HCT116 (cell line): ENCODE results near the gene GNG7. TPM values are rescaled to one million over a fixed set of nuclear protein-coding genes. Genes with fewer than 3 reads are reported as not detected.

Experiments
- ATAC-seq: fragments of 200-7000 bp; cut with Tn5 transposase; 2 replicates; pipeline ENCODE4 v1.9.1; 2020; ENCODE audit warnings: mild to moderate bottlenecking, moderate library complexity
- BruUV-seq: library from RNA; stranded (reverse); fragments of 400-500 nt; replicated peaks from 2 replicates; lab custom pipeline; 2021; lab: Mats Ljungman, UMichigan
- CTCF ChIA-PET: fragments of 300-600 bp; sonication (Branson Sonifier 250); formaldehyde crosslinking; loops from one replicate; lab custom pipeline; 2021; ENCODE audit warnings: antibody characterized with exemption; lab: Charles Lee
- POLR2A ChIA-PET: fragments of 300-600, 350-600 bp; sonication (Branson Sonifier 250); formaldehyde crosslinking; loops from one replicate; lab custom pipeline; 2021; ENCODE audit warnings: antibody characterized with exemption; lab: Charles Lee
- RAD21 ChIA-PET, 2 experiments: fragments of 300-600 bp; sonication (Branson Sonifier 250); formaldehyde crosslinking; loops; one replicate each; lab custom pipeline; 2023; ENCODE audit warnings: low total read pairs in 2 of 2; ENCODE audit not compliant: uncharacterized antibody in 2 of 2, unreplicated experiment in 2 of 2, low non-redundant PET in 1 of 2; lab: Charles Lee
- DNase-seq: peaks from one replicate; pipeline ENCODE4 v3.0.0-alpha.2; 2010; ENCODE audit warnings: low read depth, low spot score
- H2AFZ ChIP-seq: fragments of 200-600 bp; shearing (Covaris generic), sonication (generic); 2 replicates; pipeline ENCODE4 v1.6.1; 2017; ENCODE audit warnings: low read depth, mixed run types, mixed read lengths, antibody characterized with exemption, low read length; ENCODE audit not compliant: poor library complexity, severe bottlenecking
- H3K27ac ChIP-seq: 2 replicates; pipeline ENCODE4 v1.5.1; 2012; ENCODE audit warnings: low read depth, low read length
- H3K27me3 ChIP-seq: fragments of 200-600 bp; sonication (generic); 2 replicates; pipeline ENCODE4 v1.6.1; 2016; ENCODE audit warnings: mixed run types, low read length, mixed read lengths; ENCODE audit not compliant: insufficient read depth
- H3K36me3 ChIP-seq, 2 experiments: fragments of 200-500 bp in 1 of 2; fragments of 200-600 bp in 1 of 2; sonication (Bioruptor generic) in 1 of 2; sonication (generic) in 1 of 2; 2 replicates each; pipeline versions ENCODE4 v1.5.1 to v1.6.1; 2014 to 2016; ENCODE audit warnings: low read length in 2 of 2, inconsistent platforms in 1 of 2, mixed read lengths in 1 of 2, mixed run types in 1 of 2; ENCODE audit not compliant: insufficient read depth in 2 of 2, control insufficient read depth in 1 of 2
- H3K4me1 ChIP-seq, 2 experiments: fragments of 200-600 bp in 1 of 2; sonication (generic) in 1 of 2; 2 replicates each; pipeline versions ENCODE4 v1.5.1 to v1.6.1; 2012 to 2017; ENCODE audit warnings: low read length in 2 of 2, inconsistent platforms in 1 of 2, mild to moderate bottlenecking in 1 of 2, mixed read lengths in 1 of 2, mixed run types in 1 of 2, moderate library complexity in 1 of 2; ENCODE audit not compliant: insufficient read depth in 2 of 2, control insufficient read depth in 1 of 2
- H3K4me2 ChIP-seq: fragments of 200-600 bp; sonication (generic); 2 replicates; pipeline ENCODE4 v1.6.1; 2017; ENCODE audit warnings: mixed run types, low read length, mixed read lengths
- H3K4me3 ChIP-seq, 2 experiments: fragments of 200-600 bp in 1 of 2; sonication (generic) in 1 of 2; replicated peaks in 1 of 2; 2 replicates each; pipeline ENCODE4 v1.5.1; 2011 to 2016; ENCODE audit warnings: low read length in 2 of 2, control low read depth in 1 of 2, low read depth in 1 of 2, mild to moderate bottlenecking in 1 of 2, mixed read lengths in 1 of 2, mixed run types in 1 of 2
- H3K79me2 ChIP-seq: fragments of 200-600 bp; sonication (generic); 2 replicates; pipeline ENCODE4 v1.6.1; 2017; ENCODE audit warnings: mild to moderate bottlenecking, mixed run types, low read length, moderate library complexity, mixed read lengths; ENCODE audit not compliant: insufficient read depth
- H3K9ac ChIP-seq: fragments of 200-600 bp; sonication (generic); 2 replicates; pipeline ENCODE4 v1.6.1; 2016; ENCODE audit warnings: low read length, mixed read lengths
- H3K9me2 ChIP-seq: fragments of 200-600 bp; sonication (generic), shearing (Covaris generic); 2 replicates; pipeline ENCODE4 v1.6.1; 2017; ENCODE audit warnings: mixed run types, mild to moderate bottlenecking, moderate library complexity; ENCODE audit not compliant: insufficient read depth
- H3K9me3 ChIP-seq, 2 experiments: fragments of 200-500 bp in 1 of 2; fragments of 200-600 bp in 1 of 2; sonication (Bioruptor generic) in 1 of 2; sonication (generic) in 1 of 2; 2 replicates each; pipeline ENCODE4 v1.6.1; 2014 to 2017; ENCODE audit warnings: low read length in 2 of 2, mixed read lengths in 2 of 2, inconsistent platforms in 1 of 2, low read depth in 1 of 2, mild to moderate bottlenecking in 1 of 2, mixed run types in 1 of 2, moderate library complexity in 1 of 2; ENCODE audit not compliant: control insufficient read depth in 1 of 2, insufficient read depth in 1 of 2
- H4K20me1 ChIP-seq: fragments of 200-600 bp; sonication (generic), shearing (Covaris generic); 2 replicates; pipeline ENCODE4 v1.6.1; 2017; ENCODE audit warnings: mixed run types, mild to moderate bottlenecking, moderate library complexity; ENCODE audit not compliant: insufficient read depth
- CBX3 ChIP-seq: IDR thresholded peaks from 2 replicates; pipeline ENCODE4 v1.6.1; 2012; ENCODE audit warnings: low read depth
- CEBPB ChIP-seq: IDR thresholded peaks from 2 replicates; pipeline ENCODE4 v1.6.1; 2012; ENCODE audit warnings: low read depth
- EGR1 ChIP-seq: IDR thresholded peaks from 2 replicates; pipeline ENCODE4 v1.6.1; 2012; ENCODE audit warnings: low read depth
- ELF1 ChIP-seq: IDR thresholded peaks from 2 replicates; pipeline ENCODE4 v1.6.1; 2012; ENCODE audit warnings: low read depth, borderline replicate concordance
- EZH2 ChIP-seq: fragments of 200-600 bp; sonication (generic); IDR thresholded peaks from 2 replicates; pipeline ENCODE4 v1.6.1; 2017; ENCODE audit warnings: antibody characterized with exemption, mixed run types
- FOSL1 ChIP-seq: IDR thresholded peaks from 2 replicates; pipeline ENCODE4 v1.6.1; 2012; ENCODE audit warnings: low read depth
- POLR2A ChIP-seq: IDR thresholded peaks from 2 replicates; pipeline ENCODE4 v1.7.0; 2011; ENCODE audit warnings: borderline replicate concordance; ENCODE audit not compliant: insufficient read depth, insufficient read length; ENCODE audit errors: extremely low read depth
- POLR2AphosphoS5 ChIP-seq: IDR thresholded peaks from 2 replicates; pipeline ENCODE4 v1.6.1; 2011; ENCODE audit warnings: mild to moderate bottlenecking, low read depth, low read length, moderate library complexity
- SIN3A ChIP-seq: IDR thresholded peaks from 2 replicates; pipeline ENCODE4 v1.6.1; 2012; ENCODE audit warnings: low read depth
- SP1 ChIP-seq: IDR thresholded peaks from 2 replicates; pipeline ENCODE4 v1.6.1; 2012; ENCODE audit warnings: low read depth
- SRF ChIP-seq: IDR thresholded peaks from 2 replicates; pipeline ENCODE4 v1.6.1; 2012; ENCODE audit warnings: low read depth
- YY1 ChIP-seq: IDR thresholded peaks from 2 replicates; pipeline ENCODE4 v1.6.1; 2011; ENCODE audit warnings: low read length, low read depth, moderate library complexity, mild to moderate bottlenecking; ENCODE audit not compliant: insufficient replicate concordance; ENCODE audit errors: extremely low read depth
- intact Hi-C: fragments of 100-400 bp; cut with micrococcal nuclease; formaldehyde crosslinking; loops from 2 replicates; pipeline ENCODE4 v1.10.0; 2022
- total RNA-seq: library from RNA; stranded (reverse); gene quantifications from one replicate; pipeline ENCODE4 v1.2.1, GENCODE V29; 2021; ENCODE audit not compliant: unreplicated experiment
- TF ChIP-seq, protein P1 (sequence below): IDR thresholded peaks from 2 replicates; pipeline ENCODE4 v1.6.1; 2012; ENCODE audit warnings: low read depth
- TF ChIP-seq, protein P2 (sequence below), 3 experiments: fragments of 200-600 bp in 1 of 3; sonication (generic) in 1 of 3; IDR thresholded peaks in 2 of 3; conservative IDR thresholded peaks in 1 of 3; 2 replicates each; pipeline ENCODE4 v1.5.1; 2012 to 2017; ENCODE audit warnings: low read depth in 2 of 3, low read length in 2 of 3, antibody characterized with exemption in 1 of 3, borderline replicate concordance in 1 of 3, control low read depth in 1 of 3, mild to moderate bottlenecking in 1 of 3, mixed read lengths in 1 of 3, mixed run types in 1 of 3, moderate library complexity in 1 of 3; ENCODE audit not compliant: insufficient read depth in 1 of 3

GNG7 gene
- total RNA-seq, 1 experiment from 2014 or later: 11.3 TPM

DNA sequence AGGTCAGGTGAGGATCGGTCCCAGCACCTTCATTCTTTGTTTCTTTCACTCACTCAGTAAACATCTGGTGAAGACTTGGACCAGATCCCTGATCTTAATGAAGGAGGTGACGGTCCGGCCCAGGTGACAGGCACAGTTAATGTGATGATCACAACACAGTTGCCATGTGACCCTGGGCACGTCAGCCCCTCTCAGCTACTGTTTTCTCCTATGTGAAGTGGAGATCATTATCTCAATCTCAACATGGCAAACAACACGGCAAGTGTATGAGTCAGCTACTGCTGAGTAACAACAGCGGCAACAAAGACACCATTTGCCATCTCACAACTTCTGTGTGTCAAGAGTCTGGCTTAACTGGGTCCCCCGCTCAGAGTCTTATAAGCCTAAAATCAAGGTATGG, 74.6 kb downstream of the GNG7 start:
- no peak for TF ChIP-seq EGR1
- TF ChIP-seq ELF1: no peak
- TF ChIP-seq SP1: no peak
- no peak for TF ChIP-seq SIN3A
- no peak for TF ChIP-seq POLR2A
- peak; percentile 51 for TF ChIP-seq CBX3
- Histone ChIP-seq H3K36me3 (no peaks in the 10 kb centered on the region), H3K27me3 (no peaks in the 10 kb centered on the region), H3K9ac (no peak overlapping the region; the same call in 1 of the 2 replicates), H3K79me2 (no peaks in the 10 kb centered on the region), H3K27ac (peak overlapping the region; percentile 25), H3K9me3 (peaks cover 0 to 34% of the 10 kb centered on the region in 2 experiments; a peak in 1 of 4 replicates), H3K4me3 (no peak overlapping the region), H3K9me2 (no peaks in the 10 kb centered on the region), H3K4me2 (peak overlapping the region; percentile 68), H3K4me1 (peaks cover 28 to 39% of the 10 kb centered on the region in 2 experiments), H2AFZ (no peak overlapping the region), H4K20me1 (no peaks in the 10 kb centered on the region)
- BruUV-seq: no TSS peak
- ATAC-seq (no peak), DNase-seq (no peak)
- POLR2A ChIA-PET: interaction anchor here (1.0 to 4.2 kb wide), 3 partner anchors 9 to 152 kb away, joined by 4 to 29 read pairs (median 5); partner anchors contain the start of gene GADD45B
- RAD21 ChIA-PET: no interaction called here
- CTCF ChIA-PET: interaction anchor here (0.9 to 1.3 kb wide), 6 partner anchors 8 to 21 kb away, joined by 3 to 8 read pairs (median 5); no protein-coding TSS in a partner anchor
- intact Hi-C loops: no loop called here

DNA sequence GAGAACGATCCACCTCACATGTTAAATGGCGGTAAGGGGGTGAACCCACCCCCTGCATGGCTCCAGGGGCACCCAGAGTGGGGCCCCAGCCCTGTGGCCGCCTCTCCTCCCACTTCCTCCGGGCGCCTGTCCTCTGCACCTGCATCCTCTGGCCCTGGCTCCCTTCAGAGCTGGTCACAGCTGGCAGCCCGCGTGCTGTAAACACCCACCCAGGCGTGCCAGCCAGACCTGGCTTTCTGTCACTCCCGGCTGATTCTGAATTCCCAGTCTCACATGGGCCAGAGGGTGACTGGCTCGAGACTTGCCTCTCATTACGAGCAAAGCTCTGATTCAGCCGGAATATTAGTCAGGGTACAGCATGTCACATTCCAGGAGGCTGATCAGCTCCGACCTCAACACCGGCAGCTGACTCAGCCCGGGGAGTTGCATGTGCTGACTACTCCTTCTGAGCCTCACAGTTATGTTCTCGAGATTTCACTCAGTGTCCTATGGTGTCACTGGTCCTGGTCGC, 75.1 kb downstream of the GNG7 start:
- ChIA-PET CTCF (interaction anchor here (0.9 to 1.3 kb wide), 6 partner anchors 9 to 21 kb away, joined by 3 to 8 read pairs (median 5); no protein-coding TSS in a partner anchor), RAD21 (interaction anchor here in 1 of 2 experiments (0.6 kb wide), 1 partner anchor 136 kb away, joined by 3 read pairs; no protein-coding TSS in a partner anchor), POLR2A (interaction anchor here (0.7 to 4.2 kb wide), 3 partner anchors 9 to 151 kb away, joined by 3 to 29 read pairs (median 4); partner anchors contain the start of gene GADD45B)
- peak overlapping the region; percentile 49 for H3K9ac ChIP-seq
- BruUV-seq: no TSS peak
- no peak overlapping the region for H3K4me3 ChIP-seq
- H3K4me1 ChIP-seq: peaks cover 28 to 39% of the 10 kb centered on the region in 2 experiments
- no peaks in the 10 kb centered on the region for H4K20me1 ChIP-seq
- H3K27me3 ChIP-seq: no peaks in the 10 kb centered on the region
- peaks cover 0 to 34% of the 10 kb centered on the region in 2 experiments; a peak in 1 of 4 replicates for H3K9me3 ChIP-seq
- H3K27ac ChIP-seq: peak overlapping the region; percentile 25
- peak overlapping the region; percentile 68 for H3K4me2 ChIP-seq
- intact Hi-C loops: no loop called here
- no peaks in the 10 kb centered on the region for H3K36me3 ChIP-seq
- no peak overlapping the region for H2AFZ ChIP-seq
- DNase-seq (peak; percentile 92), ATAC-seq (peak; percentile 88)
- no peaks in the 10 kb centered on the region for H3K9me2 ChIP-seq
- H3K79me2 ChIP-seq: no peaks in the 10 kb centered on the region
- TF ChIP-seq EZH2 (no peak), YY1 (no peak), SRF (no peak), FOSL1 (peak; percentile 88), CEBPB (no peak), POLR2A (no peak), POLR2AphosphoS5 (peak; percentile 35; the same call in 1 of the 2 replicates)
- TF ChIP-seq, protein P1, sequence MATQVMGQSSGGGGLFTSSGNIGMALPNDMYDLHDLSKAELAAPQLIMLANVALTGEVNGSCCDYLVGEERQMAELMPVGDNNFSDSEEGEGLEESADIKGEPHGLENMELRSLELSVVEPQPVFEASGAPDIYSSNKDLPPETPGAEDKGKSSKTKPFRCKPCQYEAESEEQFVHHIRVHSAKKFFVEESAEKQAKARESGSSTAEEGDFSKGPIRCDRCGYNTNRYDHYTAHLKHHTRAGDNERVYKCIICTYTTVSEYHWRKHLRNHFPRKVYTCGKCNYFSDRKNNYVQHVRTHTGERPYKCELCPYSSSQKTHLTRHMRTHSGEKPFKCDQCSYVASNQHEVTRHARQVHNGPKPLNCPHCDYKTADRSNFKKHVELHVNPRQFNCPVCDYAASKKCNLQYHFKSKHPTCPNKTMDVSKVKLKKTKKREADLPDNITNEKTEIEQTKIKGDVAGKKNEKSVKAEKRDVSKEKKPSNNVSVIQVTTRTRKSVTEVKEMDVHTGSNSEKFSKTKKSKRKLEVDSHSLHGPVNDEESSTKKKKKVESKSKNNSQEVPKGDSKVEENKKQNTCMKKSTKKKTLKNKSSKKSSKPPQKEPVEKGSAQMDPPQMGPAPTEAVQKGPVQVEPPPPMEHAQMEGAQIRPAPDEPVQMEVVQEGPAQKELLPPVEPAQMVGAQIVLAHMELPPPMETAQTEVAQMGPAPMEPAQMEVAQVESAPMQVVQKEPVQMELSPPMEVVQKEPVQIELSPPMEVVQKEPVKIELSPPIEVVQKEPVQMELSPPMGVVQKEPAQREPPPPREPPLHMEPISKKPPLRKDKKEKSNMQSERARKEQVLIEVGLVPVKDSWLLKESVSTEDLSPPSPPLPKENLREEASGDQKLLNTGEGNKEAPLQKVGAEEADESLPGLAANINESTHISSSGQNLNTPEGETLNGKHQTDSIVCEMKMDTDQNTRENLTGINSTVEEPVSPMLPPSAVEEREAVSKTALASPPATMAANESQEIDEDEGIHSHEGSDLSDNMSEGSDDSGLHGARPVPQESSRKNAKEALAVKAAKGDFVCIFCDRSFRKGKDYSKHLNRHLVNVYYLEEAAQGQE: no peak
- TF ChIP-seq, protein P2, sequence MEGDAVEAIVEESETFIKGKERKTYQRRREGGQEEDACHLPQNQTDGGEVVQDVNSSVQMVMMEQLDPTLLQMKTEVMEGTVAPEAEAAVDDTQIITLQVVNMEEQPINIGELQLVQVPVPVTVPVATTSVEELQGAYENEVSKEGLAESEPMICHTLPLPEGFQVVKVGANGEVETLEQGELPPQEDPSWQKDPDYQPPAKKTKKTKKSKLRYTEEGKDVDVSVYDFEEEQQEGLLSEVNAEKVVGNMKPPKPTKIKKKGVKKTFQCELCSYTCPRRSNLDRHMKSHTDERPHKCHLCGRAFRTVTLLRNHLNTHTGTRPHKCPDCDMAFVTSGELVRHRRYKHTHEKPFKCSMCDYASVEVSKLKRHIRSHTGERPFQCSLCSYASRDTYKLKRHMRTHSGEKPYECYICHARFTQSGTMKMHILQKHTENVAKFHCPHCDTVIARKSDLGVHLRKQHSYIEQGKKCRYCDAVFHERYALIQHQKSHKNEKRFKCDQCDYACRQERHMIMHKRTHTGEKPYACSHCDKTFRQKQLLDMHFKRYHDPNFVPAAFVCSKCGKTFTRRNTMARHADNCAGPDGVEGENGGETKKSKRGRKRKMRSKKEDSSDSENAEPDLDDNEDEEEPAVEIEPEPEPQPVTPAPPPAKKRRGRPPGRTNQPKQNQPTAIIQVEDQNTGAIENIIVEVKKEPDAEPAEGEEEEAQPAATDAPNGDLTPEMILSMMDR (IDR thresholded peaks at IDR 0.05 in 2 of 3, conservative IDR thresholded peaks at IDR 0.05 in 1 of 3; ENCODE audit: borderline replicate concordance in 1 of 3, insufficient read depth in 1 of 3, low read depth in 2 of 3, low read length in 2 of 3): no peak
